Measurements from ENCODE around the gene SLC5A1. TPM values are rescaled to one million over a fixed set of nuclear protein-coding genes. Genes with fewer than 3 reads are reported as not detected.

SLC5A1 gene
- total and polyA plus RNA-seq, 2 of the 8 experiments (the other 6 are each of a cell fraction or from before 2014, with no cell fraction given): 0.06 TPM; not detected in 1

GRCh38 chr22:32020117-32020516 is 22.9 kb upstream of the SLC5A1 start:
- Histone ChIP-seq H2BK5ac (ENCODE audit: low read depth, low read length) (no peak overlapping the region), H3K79me2 (ENCODE audit: control insufficient read depth in 1 of 2, insufficient read depth in 2 of 2, low read length in 2 of 2) (no peaks in the 10 kb centered on the region), H3K79me1 (ENCODE audit: low read depth, low read length) (no peaks in the 10 kb centered on the region), H3K14ac (ENCODE audit: insufficient read length) (no peak overlapping the region), H3K9ac (replicated peaks in 1 of 4; ENCODE audit: extremely low read depth in 1 of 4, low read depth in 3 of 4, low read length in 3 of 4) (no peak overlapping the region), H3K9me3 (ENCODE audit: insufficient read depth in 2 of 2, low read depth in 1 of 2, low read length in 1 of 2) (no peaks in the 10 kb centered on the region), H2AFZ (ENCODE audit: low read length) (no peak overlapping the region), H3K23ac (ENCODE audit: insufficient read length) (no peak overlapping the region), H2BK12ac (ENCODE audit: low read depth, low read length) (no peak overlapping the region), H3K23me2 (ENCODE audit: low read depth, low read length) (no peaks in the 10 kb centered on the region), H3K4me2 (ENCODE audit: insufficient read depth in 1 of 2, low read depth in 2 of 2, low read length in 2 of 2) (no peak overlapping the region), H4K5ac (ENCODE audit: insufficient read length, low read depth, low read length) (no peak overlapping the region), H3K27ac (ENCODE audit: low read depth, low read length) (no peak overlapping the region), H3K4me1 (replicated peaks in 1 of 4; ENCODE audit: control insufficient read depth in 3 of 4, insufficient read depth in 4 of 4, low read length in 3 of 4) (no peaks in the 10 kb centered on the region), H2AK5ac (ENCODE audit: low read depth, low read length) (no peak overlapping the region), H3K36me3 (ENCODE audit: control insufficient read depth in 2 of 4, insufficient read depth in 4 of 4, low read length in 3 of 4) (no peaks in the 10 kb centered on the region), H3K56ac (replicated peaks; ENCODE audit: insufficient read length, low read depth, low read length) (no peak overlapping the region), H4K91ac (replicated peaks; ENCODE audit: insufficient read length, low read length) (no peak overlapping the region), H3K4ac (replicated peaks; ENCODE audit: insufficient read length, low read depth, low read length) (no peak overlapping the region), H4K8ac (ENCODE audit: extremely low read depth, insufficient read depth, low read length) (no peak overlapping the region), H3K18ac (ENCODE audit: extremely low read depth, low read length) (no peak overlapping the region), H4K20me1 (replicated peaks in 1 of 2; ENCODE audit: control insufficient read depth in 1 of 2, insufficient read depth in 2 of 2, low read length in 2 of 2) (no peaks in the 10 kb centered on the region), H3K27me3 (replicated peaks in 1 of 4; ENCODE audit: control insufficient read depth in 3 of 4, extremely low read depth in 1 of 4, insufficient read depth in 3 of 4, low read length in 3 of 4) (no peaks in the 10 kb centered on the region), H2BK20ac (ENCODE audit: low read length) (no peak overlapping the region), H3K4me3 (ENCODE audit: extremely low read depth in 1 of 4, insufficient read depth in 2 of 4, low read depth in 3 of 4, low read length in 4 of 4) (no peak overlapping the region), H2BK15ac (ENCODE audit: low read length) (no peak overlapping the region), H2BK120ac (replicated peaks; ENCODE audit: low read depth, low read length) (no peak overlapping the region)
- DNase-seq (ENCODE audit: low read depth in 1 of 2, low spot score in 2 of 2) (no peak), FAIRE-seq (no peak)
- ChIA-PET POLR2A (ENCODE audit: partially characterized antibody) (no interaction called here), CTCF (ENCODE audit: partially characterized antibody) (interaction anchor here (2.2 kb wide), 1 partner anchor 25 kb away, joined by 6 read pairs; no protein-coding TSS in a partner anchor)
- TF ChIP-seq SUZ12 (IDR thresholded peaks at IDR 0.05; ENCODE audit: low read length): no peak
- TF ChIP-seq SIX5 (IDR thresholded peaks at IDR 0.05; ENCODE audit: low read depth, low read length): no peak
- no peak for TF ChIP-seq SIRT6 (IDR thresholded peaks at IDR 0.05; ENCODE audit: low read length)
- no peak for TF ChIP-seq RFX5 (IDR thresholded peaks at IDR 0.05; ENCODE audit: borderline replicate concordance, low read depth, low read length)
- TF ChIP-seq CHD2 (IDR thresholded peaks at IDR 0.05; ENCODE audit: low read length): no peak
- TF ChIP-seq TCF12 (IDR thresholded peaks at IDR 0.05; ENCODE audit: low read depth, low read length): no peak
- TF ChIP-seq CTBP2 (IDR thresholded peaks at IDR 0.05; ENCODE audit: borderline replicate concordance, insufficient read depth, insufficient read length, low read length): no peak
- no peak for TF ChIP-seq FOSL1 (IDR thresholded peaks at IDR 0.05; ENCODE audit: insufficient read depth, low read depth, low read length)
- TF ChIP-seq, protein P1, sequence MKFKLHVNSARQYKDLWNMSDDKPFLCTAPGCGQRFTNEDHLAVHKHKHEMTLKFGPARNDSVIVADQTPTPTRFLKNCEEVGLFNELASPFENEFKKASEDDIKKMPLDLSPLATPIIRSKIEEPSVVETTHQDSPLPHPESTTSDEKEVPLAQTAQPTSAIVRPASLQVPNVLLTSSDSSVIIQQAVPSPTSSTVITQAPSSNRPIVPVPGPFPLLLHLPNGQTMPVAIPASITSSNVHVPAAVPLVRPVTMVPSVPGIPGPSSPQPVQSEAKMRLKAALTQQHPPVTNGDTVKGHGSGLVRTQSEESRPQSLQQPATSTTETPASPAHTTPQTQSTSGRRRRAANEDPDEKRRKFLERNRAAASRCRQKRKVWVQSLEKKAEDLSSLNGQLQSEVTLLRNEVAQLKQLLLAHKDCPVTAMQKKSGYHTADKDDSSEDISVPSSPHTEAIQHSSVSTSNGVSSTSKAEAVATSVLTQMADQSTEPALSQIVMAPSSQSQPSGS (IDR thresholded peaks at IDR 0.05; ENCODE audit: low read length): no peak
- TF ChIP-seq EP300 (IDR thresholded peaks at IDR 0.05; ENCODE audit: borderline replicate concordance in 1 of 2, low read depth in 2 of 2, low read length in 2 of 2): no peak
- no peak for TF ChIP-seq POLR2AphosphoS5 (IDR thresholded peaks at IDR 0.05; ENCODE audit: low read depth, low read length)
- TF ChIP-seq SP4 (IDR thresholded peaks at IDR 0.05; ENCODE audit: low read length): no peak
- no peak for TF ChIP-seq ATF3 (IDR thresholded peaks at IDR 0.05; ENCODE audit: insufficient read depth, low read depth, low read length)
- no peak for TF ChIP-seq SP1 (IDR thresholded peaks at IDR 0.05; ENCODE audit: low read depth, low read length)

Measured in H1 (cell line).